Left lung (tissue), 10 donors: ENCODE results near the gene ZNF3. TPM values are rescaled to one million over a fixed set of nuclear protein-coding genes. Genes with fewer than 3 reads are reported as not detected.

Experiments
- ATAC-seq: fragments of 200-7000 bp; cut with Tn5 transposase; one replicate; pipeline ENCODE4 v1.9.1; 2020; ENCODE audit warnings: moderate library complexity
- DNase-seq, 4 donors: peaks; one replicate each; pipeline ENCODE4 v3.0.0-alpha.2; 2013 to 2020
- H3K27ac ChIP-seq, 2 donors: fragments of 200-600 bp; sonication (generic) in 1 of 2; one replicate each; pipeline versions ENCODE4 v1.5.0 to v1.8.0; 2020 to 2021
- H3K27me3 ChIP-seq, 2 donors: fragments of 200-600 bp; sonication (generic) in 1 of 2; one replicate each; pipeline versions ENCODE4 v1.5.0 to v1.8.0; 2020 to 2021
- H3K36me3 ChIP-seq, 2 donors: fragments of 200-600 bp; sonication (generic) in 1 of 2; one replicate each; pipeline versions ENCODE4 v1.5.0 to v1.8.0; 2020 to 2021
- H3K4me1 ChIP-seq, 2 donors: fragments of 200-600 bp; one replicate each; pipeline ENCODE4 v1.8.0; 2021
- H3K4me3 ChIP-seq, 2 donors: fragments of 200-600 bp; sonication (generic) in 1 of 2; one replicate each; pipeline versions ENCODE4 v1.5.0 to v1.8.0; 2020 to 2021; ENCODE audit warnings: mild to moderate bottlenecking in 1 of 2
- H3K9me3 ChIP-seq, 2 donors: fragments of 200-600 bp; sonication (generic) in 1 of 2; one replicate each; pipeline versions ENCODE4 v1.5.0 to v1.8.0; 2020 to 2021
- CTCF ChIP-seq, 2 donors: fragments of 200-600 bp; sonication (generic) in 1 of 2; IDR thresholded peaks; one replicate each; pipeline versions ENCODE4 v1.5.0 to v1.8.0; 2021; ENCODE audit warnings: antibody characterized with exemption in 2 of 2
- intact Hi-C, 2 donors: fragments of 100-400 bp; cut with DNase I; formaldehyde crosslinking; loops; one replicate each; pipeline versions ENCODE4 v1.11.2 to v1.14.2; 2022
- polyA plus RNA-seq, 6 donors: library from polyadenylated mRNA; unstranded; fragments of 120-200 nt; gene quantifications; one replicate each; pipeline ENCODE4 v1.2.1, GENCODE V29; 2013; ENCODE audit not compliant: insufficient read length in 6 of 6
- total RNA-seq, 2 donors: library from RNA; stranded (reverse); fragmentation: NEBNext Ultra II Directional; extraction: Animal tissue kit (Norgen Biotek cat#: 25700); gene quantifications; one replicate each; pipeline ENCODE4 v1.2.1, GENCODE V29; 2021
- donor health status: DM: no; HTN: yes; CAD: no.
- donor health status: DM: no; HTN: no; CAD: no.

The ZNF3 gene
- total and polyA plus RNA-seq, 8 donors: 22.5 to 53.1 (median 49.5) TPM

DNA sequence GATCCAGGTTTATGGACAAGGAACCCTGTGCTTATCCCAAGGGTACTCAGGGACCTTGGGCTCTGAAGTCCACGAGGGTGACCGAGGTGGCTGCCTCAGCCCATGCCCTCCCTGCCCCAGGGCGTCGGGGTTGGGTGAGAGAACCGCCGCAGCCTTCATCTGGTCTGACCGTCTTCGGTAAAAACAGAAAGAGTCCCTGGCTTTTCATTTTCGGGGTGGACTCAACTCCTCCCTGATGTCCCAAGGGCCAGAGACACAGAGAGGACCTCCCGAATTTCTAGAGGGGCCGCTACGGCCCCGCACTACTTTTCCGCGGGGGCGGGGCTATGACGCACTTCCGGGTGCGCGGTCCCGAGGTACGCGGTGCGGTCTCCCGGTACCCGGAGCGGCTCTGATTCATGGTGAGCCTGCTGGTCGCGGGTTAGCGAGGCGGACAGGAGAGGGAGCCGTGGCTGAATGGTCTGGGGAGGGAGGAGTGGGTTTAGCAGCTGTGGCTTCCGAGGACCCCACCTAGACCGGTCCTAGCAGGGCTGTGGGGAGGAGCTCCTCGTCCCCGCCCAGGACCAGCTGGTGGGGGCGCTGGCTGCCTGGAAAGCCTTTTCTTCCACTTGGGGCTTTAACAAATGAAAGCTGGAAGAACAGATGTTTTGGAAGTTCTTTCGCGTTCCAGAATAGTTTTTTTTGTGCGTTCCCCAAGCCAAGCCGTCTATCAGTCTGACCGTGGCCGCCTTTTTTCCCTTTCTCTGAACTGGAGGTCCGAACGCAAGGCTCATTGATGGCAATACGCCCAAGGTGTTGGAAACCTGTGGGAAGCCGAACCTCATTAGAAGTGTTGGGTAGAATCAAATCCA lies 31.9 kb downstream of the ZNF3 start, which contains the start of gene ZSCAN21:
Gene ZSCAN21, plus strand, starts transcription at position 334 of the 851 bp plus-strand sequence. CDS start 7,233 bp downstream, outside the sequence.
- Histone ChIP-seq H3K9me3 (no peaks in the 10 kb centered on the region), H3K4me1 (peaks cover 0 to 10% of the 10 kb centered on the region in 2 donors), H3K4me3 (peak within 1 kb of the TSS; percentile 76 to 83), H3K27me3 (no peaks in the 10 kb centered on the region), H3K27ac (peak within 1 kb of the TSS; percentile 93 to 94), H3K36me3 (no peaks in the 10 kb centered on the region)
- no peak for TF ChIP-seq CTCF (IDR thresholded peaks at IDR 0.05)
- DNase-seq (peak; percentile 83 to 95 (median 90)), ATAC-seq (peak; percentile 94)
- intact Hi-C loops: no loop called here

DNA sequence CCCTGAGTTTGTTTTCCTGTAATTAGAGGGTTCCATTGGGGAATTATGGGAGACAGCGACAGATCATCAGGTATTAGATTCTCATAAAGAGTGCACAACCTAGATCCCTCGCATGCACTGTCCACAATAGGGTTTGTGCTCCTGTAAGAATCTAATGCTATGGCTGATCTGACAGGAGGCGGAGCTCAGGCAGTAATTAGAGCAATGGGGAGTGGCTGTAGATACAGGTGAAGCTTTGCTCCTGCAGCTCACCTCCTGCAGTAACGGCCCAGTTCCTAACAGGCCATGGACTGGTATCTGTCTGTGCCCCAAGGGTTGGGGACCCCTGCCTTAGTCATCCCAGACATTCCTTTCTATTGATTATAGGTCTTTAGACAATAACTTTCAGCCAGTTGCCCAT lies 32.8 kb downstream of the ZNF3 start:
- Histone ChIP-seq H3K27me3 (no peaks in the 10 kb centered on the region), H3K9me3 (no peaks in the 10 kb centered on the region), H3K36me3 (no peaks in the 10 kb centered on the region), H3K27ac (no peak overlapping the region), H3K4me1 (peaks cover 0 to 10% of the 10 kb centered on the region in 2 donors), H3K4me3 (no peak overlapping the region)
- DNase-seq (no peak), ATAC-seq (no peak)
- no peak for TF ChIP-seq CTCF (IDR thresholded peaks at IDR 0.05)
- intact Hi-C loops: no loop called here

DNA sequence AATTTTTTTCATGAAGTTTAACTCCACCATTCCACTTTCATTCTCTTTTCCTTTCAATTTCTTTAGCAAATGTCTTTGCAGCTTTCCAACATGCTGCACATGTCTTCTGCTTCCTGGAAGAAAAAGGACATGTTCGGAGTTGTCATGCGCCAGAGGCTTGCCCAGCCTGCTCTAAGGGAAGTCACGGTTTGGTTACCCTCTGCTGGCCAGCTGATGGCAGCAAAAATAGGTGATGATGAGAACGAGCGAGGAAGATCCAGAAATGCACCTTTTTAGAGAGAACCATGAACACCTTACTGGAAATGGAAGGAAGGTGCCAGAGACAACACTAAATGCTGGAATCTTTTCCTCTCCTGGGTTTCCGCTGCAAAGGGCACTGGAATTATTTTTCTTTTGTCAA lies 36.8 kb downstream of the ZNF3 start:
- H3K4me1 ChIP-seq: peaks cover 0 to 2% of the 10 kb centered on the region in 2 donors
- TF ChIP-seq CTCF (IDR thresholded peaks at IDR 0.05): no peak
- H3K27me3 ChIP-seq: no peaks in the 10 kb centered on the region
- no peaks in the 10 kb centered on the region for H3K36me3 ChIP-seq
- DNase-seq (no peak), ATAC-seq (no peak)
- intact Hi-C loops: no loop called here
- H3K27ac ChIP-seq: no peak overlapping the region
- H3K9me3 ChIP-seq: no peaks in the 10 kb centered on the region
- H3K4me3 ChIP-seq: no peak overlapping the region

GRCh38 chr7:100040575-100040974 lies 40.9 kb downstream of the ZNF3 start:
- Histone ChIP-seq H3K4me1 (peaks cover 6 to 20% of the 10 kb centered on the region in 2 donors), H3K4me3 (no peak overlapping the region), H3K27ac (no peak overlapping the region), H3K36me3 (peaks cover 0 to 12% of the 10 kb centered on the region in 2 donors), H3K27me3 (no peaks in the 10 kb centered on the region), H3K9me3 (no peaks in the 10 kb centered on the region)
- no peak for TF ChIP-seq CTCF (IDR thresholded peaks at IDR 0.05)
- DNase-seq: no peak
- ATAC-seq: no peak
- intact Hi-C loops: no loop called here

- no peaks in the 10 kb centered on the region for H3K27me3 ChIP-seq
- ATAC-seq: no peak
- no peaks in the 10 kb centered on the region for H3K9me3 ChIP-seq
- no peak overlapping the region for H3K27ac ChIP-seq
- TF ChIP-seq CTCF (IDR thresholded peaks at IDR 0.05): no peak
- intact Hi-C loops: no loop called here
- H3K4me1 ChIP-seq: peaks cover 6 to 20% of the 10 kb centered on the region in 2 donors
- no peak for DNase-seq
- H3K36me3 ChIP-seq: peaks cover 0 to 34% of the 10 kb centered on the region in 2 donors
- H3K4me3 ChIP-seq: no peak overlapping the region
Measured at GRCh38 chr7:100038326-100038725, 43.2 kb downstream of the ZNF3 start.
